Activated CD4-positive, alpha-beta T cell treated with anti-CD3 and anti-CD28 coated beads, Interleukin-2, amount 10 ng/mL, durations not matched to agents 24 days and 14 days (primary cell): Measurements from ENCODE around the gene EGFLAM. TPM values are rescaled to one million over a fixed set of nuclear protein-coding genes. Genes with fewer than 3 reads are reported as not detected.
"Not testable (repeated sequence)": the region's sequence is repeated elsewhere in the genome, so short reads cannot be mapped to it uniquely, and the experiment has no call there.

ENCODE experiments used
- DNase-seq: peaks from one replicate; pipeline ENCODE4 v3.0.0; 2022
- H3K27ac Mint-ChIP-seq: one replicate; pipeline ENCODE4 v1.8.0; 2022; ENCODE audit warnings: mild to moderate bottlenecking, mixed read lengths
- H3K27me3 Mint-ChIP-seq: one replicate; pipeline ENCODE4 v1.8.0; 2022; ENCODE audit warnings: mixed read lengths
- H3K36me3 Mint-ChIP-seq: one replicate; pipeline ENCODE4 v1.8.0; 2022; ENCODE audit warnings: low read depth, mild to moderate bottlenecking, mixed read lengths
- H3K4me1 Mint-ChIP-seq: one replicate; pipeline ENCODE4 v1.8.0; 2021; ENCODE audit warnings: mixed read lengths
- H3K4me3 Mint-ChIP-seq: one replicate; pipeline ENCODE4 v1.8.0; 2022; ENCODE audit warnings: mild to moderate bottlenecking, moderate library complexity, mixed read lengths
- H3K9me3 Mint-ChIP-seq: one replicate; pipeline ENCODE4 v1.8.0; 2021; ENCODE audit warnings: mixed read lengths
- intact Hi-C: fragments of 100-400 bp; cut with micrococcal nuclease; formaldehyde crosslinking; loops from one replicate; pipeline ENCODE4 v1.15.1; 2023
- total RNA-seq: library from RNA; stranded (reverse); gene quantifications from 2 replicates; pipeline ENCODE4 v1.2.3, GENCODE V29; 2022

The EGFLAM gene
- total RNA-seq, 1 donor from 2014 or later, result not detected

DNA sequence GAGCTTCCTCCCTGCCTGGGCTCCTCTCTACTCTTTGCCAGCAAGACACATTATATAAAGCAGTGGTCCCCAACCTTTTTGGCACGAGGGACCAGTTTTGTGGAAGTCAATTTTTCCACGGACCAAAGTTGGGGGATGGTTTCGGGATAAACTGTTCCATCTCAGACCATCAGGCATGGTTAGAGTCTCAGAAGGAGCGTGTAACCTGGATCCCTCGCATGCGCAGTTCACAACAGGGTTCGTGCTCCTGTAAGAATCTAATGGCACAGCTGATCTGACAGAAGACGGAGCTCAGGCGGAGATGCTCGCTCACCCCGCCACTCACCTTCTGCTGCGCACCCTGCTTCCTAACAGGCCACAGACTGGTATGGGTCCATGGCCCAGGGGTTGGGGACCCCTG, 155.3 kb downstream of the EGFLAM start:
- Mint-ChIP-seq H3K36me3 (no peaks in the 10 kb centered on the region), H3K4me1 (no peaks in the 10 kb centered on the region), H3K27me3 (peaks cover 9% of the 10 kb centered on the region), H3K4me3 (no peak overlapping the region), H3K9me3 (no peaks in the 10 kb centered on the region), H3K27ac (no peak overlapping the region)
- DNase-seq, result no peak
- intact Hi-C loops, result no loop called here

GRCh38 chr5:38414348-38414747, 156.0 kb downstream of the EGFLAM start:
- H3K27ac Mint-ChIP-seq, result no peak overlapping the region
- DNase-seq, result no peak
- no peaks in the 10 kb centered on the region for H3K9me3 Mint-ChIP-seq
- no peaks in the 10 kb centered on the region for H3K36me3 Mint-ChIP-seq
- H3K27me3 Mint-ChIP-seq, result peaks cover 11% of the 10 kb centered on the region
- intact Hi-C loops, result no loop called here
- H3K4me3 Mint-ChIP-seq, result no peak overlapping the region
- no peaks in the 10 kb centered on the region for H3K4me1 Mint-ChIP-seq

DNA sequence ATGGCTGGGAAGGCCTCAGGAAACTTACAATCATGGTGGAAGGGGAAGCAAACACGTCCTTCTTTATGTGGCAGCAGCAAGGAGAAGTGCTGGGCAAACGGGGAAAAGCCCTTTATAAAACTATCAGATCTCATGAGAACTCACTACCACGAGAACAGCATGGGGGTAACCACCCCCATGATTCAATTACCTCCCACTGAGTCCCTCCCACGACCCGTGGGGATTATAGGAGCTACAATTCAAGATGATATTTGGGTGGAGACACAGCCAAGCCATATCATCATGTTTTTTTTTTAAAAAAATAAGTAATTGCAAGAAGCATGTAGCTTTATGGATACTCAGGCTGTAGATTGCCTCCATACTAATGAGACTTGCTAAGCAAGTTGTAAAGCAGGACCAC, 157.4 kb downstream of the EGFLAM start:
- H3K9me3 Mint-ChIP-seq, H3K36me3 Mint-ChIP-seq, H3K27ac Mint-ChIP-seq, DNase-seq, H3K4me3 Mint-ChIP-seq, intact Hi-C loops, H3K4me1 Mint-ChIP-seq: not testable (repeated sequence)
- peaks cover 14% of the 10 kb centered on the region for H3K27me3 Mint-ChIP-seq

- H3K4me1 Mint-ChIP-seq, result no peaks in the 10 kb centered on the region
- H3K36me3 Mint-ChIP-seq, result no peaks in the 10 kb centered on the region
- no peak for DNase-seq
- intact Hi-C loops, result no loop called here
- H3K9me3 Mint-ChIP-seq, result no peaks in the 10 kb centered on the region
- H3K27me3 Mint-ChIP-seq, result peaks cover 20% of the 10 kb centered on the region
- H3K27ac Mint-ChIP-seq, result no peak overlapping the region
- no peak overlapping the region for H3K4me3 Mint-ChIP-seq
Observed at GRCh38 chr5:38417658-38418017, 159.3 kb downstream of the EGFLAM start.

- H3K9me3 Mint-ChIP-seq, result no peaks in the 10 kb centered on the region
- intact Hi-C loops, result loop anchor here (5.0 kb wide), 1 partner anchor 392 kb away; no protein-coding TSS in a partner anchor
- no peak overlapping the region for H3K27ac Mint-ChIP-seq
- H3K27me3 Mint-ChIP-seq, result peaks cover 22% of the 10 kb centered on the region
- no peak for DNase-seq
- H3K36me3 Mint-ChIP-seq, result no peaks in the 10 kb centered on the region
- H3K4me3 Mint-ChIP-seq, result no peak overlapping the region
- H3K4me1 Mint-ChIP-seq, result no peaks in the 10 kb centered on the region
Observed at GRCh38 chr5:38420246-38420645, 161.9 kb downstream of the EGFLAM start.

DNA sequence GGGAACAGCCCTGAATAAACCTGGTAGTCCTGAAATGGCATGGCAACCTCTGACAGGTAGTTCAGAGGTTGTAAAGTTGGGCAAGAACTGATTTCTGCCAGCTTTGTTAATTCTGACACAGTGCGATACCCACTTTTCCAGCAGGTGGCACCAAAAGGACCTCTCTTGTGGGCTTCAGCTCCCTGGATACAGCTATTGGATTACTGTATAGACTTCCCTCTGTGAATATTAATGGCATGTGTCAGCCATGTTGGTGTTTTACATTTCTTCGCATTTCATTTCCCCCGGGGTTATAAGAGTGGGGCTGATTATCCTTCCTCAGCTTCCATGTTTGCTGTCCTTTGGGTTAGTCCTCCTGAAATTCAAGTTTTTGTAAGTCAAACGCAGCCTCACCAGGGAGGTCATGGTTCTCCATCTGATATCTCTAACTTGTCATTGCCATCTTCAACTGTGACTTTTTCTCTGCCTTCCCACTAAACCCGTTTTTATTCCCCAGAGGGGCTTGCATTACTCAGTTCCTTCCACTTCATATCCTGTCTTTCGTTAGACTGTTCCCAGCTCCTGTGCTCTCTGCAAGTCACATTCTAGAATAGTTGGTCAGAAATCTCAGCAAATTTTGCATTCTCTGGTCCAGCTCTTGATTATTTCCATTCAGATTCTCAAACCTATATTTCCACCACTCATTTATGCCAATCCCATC, 162.5 kb downstream of the EGFLAM start:
- no peak overlapping the region for H3K27ac Mint-ChIP-seq
- no peaks in the 10 kb centered on the region for H3K9me3 Mint-ChIP-seq
- DNase-seq, result peak; percentile 78
- no peaks in the 10 kb centered on the region for H3K36me3 Mint-ChIP-seq
- no peaks in the 10 kb centered on the region for H3K4me1 Mint-ChIP-seq
- intact Hi-C loops, result loop anchor here (5.0 kb wide), 1 partner anchor 391 kb away; no protein-coding TSS in a partner anchor
- H3K27me3 Mint-ChIP-seq, result peaks cover 22% of the 10 kb centered on the region
- H3K4me3 Mint-ChIP-seq, result no peak overlapping the region

DNA sequence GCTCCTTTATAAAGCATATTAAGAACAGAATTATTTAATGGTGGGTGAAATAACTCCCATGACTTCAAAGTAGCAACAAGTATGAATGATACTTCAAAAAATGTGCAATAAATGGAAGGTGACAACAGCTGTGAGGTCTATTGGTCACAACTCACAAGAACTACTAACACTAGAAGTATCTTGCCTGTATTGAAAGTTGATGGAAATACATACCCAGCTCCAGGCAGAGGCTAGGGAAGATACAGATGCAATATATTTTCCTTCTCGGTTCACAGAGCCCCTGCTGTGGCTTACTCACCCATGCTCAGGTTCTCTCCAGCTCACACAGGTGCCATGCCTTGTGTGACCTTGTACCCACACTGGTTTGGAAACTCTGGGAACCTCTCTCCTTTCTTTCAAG, 164.3 kb downstream of the EGFLAM start:
- intact Hi-C loops, result loop anchor here (5.0 kb wide), 1 partner anchor 390 kb away; no protein-coding TSS in a partner anchor
- H3K9me3 Mint-ChIP-seq, result no peaks in the 10 kb centered on the region
- no peak overlapping the region for H3K4me3 Mint-ChIP-seq
- H3K4me1 Mint-ChIP-seq, result peaks cover 3% of the 10 kb centered on the region
- H3K27me3 Mint-ChIP-seq, result peaks cover 22% of the 10 kb centered on the region
- no peak for DNase-seq
- no peak overlapping the region for H3K27ac Mint-ChIP-seq
- no peaks in the 10 kb centered on the region for H3K36me3 Mint-ChIP-seq

DNA sequence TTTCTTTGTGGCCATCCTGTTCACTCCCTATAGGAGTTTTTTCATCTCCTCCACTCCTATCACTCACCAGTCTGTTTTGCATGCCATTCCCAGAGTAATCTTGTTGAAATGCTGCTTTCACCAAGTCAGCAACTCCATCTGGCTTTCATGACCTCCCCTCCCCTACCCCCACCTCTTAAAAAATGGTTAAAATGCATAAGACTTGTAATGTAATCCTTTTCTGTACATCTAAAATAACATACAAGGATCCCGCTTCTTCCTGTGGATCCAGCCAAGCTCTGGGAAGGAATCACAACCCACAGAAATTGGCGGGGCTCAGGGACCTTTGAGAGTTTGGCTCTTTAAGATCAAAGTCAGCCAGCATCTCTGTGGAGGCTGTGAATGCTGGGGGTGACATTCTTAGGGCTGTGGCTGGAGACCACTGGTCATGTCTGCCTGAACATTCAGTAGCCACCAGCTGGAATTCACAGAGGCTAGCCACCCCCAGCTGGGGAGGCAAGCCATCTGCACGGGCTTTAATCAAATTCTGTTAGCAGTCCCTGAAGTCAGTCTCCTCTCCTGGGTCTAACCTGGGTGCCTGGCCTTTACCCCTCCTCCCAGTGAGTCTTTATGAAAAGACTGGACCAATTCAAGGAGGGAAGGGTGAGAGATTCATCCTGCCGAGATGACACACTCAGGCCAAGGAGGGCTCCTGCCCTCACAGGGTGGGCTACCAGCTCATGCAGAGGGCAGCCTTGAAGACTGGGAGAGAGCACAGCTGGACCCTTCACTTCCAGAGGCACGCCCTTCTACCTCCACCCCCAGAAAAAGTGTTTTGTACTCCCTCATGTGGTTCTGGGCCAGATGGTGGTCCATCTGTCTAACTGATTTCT, 165.2 kb downstream of the EGFLAM start:
- peaks cover 17% of the 10 kb centered on the region for H3K27me3 Mint-ChIP-seq
- intact Hi-C loops, result loop anchor here (5.0 kb wide), 1 partner anchor 389 kb away; no protein-coding TSS in a partner anchor
- no peak for DNase-seq
- H3K9me3 Mint-ChIP-seq, result no peaks in the 10 kb centered on the region
- peaks cover 5% of the 10 kb centered on the region for H3K4me1 Mint-ChIP-seq
- H3K4me3 Mint-ChIP-seq, result no peak overlapping the region
- H3K27ac Mint-ChIP-seq, result no peak overlapping the region
- no peaks in the 10 kb centered on the region for H3K36me3 Mint-ChIP-seq

GRCh38 chr5:38424148-38425060, 166.0 kb downstream of the EGFLAM start:
- Mint-ChIP-seq H3K36me3 (no peaks in the 10 kb centered on the region), H3K27me3 (peaks cover 17% of the 10 kb centered on the region), H3K9me3 (no peaks in the 10 kb centered on the region), H3K27ac (no peak overlapping the region), H3K4me1 (peaks cover 5% of the 10 kb centered on the region), H3K4me3 (no peak overlapping the region)
- DNase-seq, result no peak
- intact Hi-C loops, result loop anchor here (5.0 kb wide), 1 partner anchor 388 kb away; no protein-coding TSS in a partner anchor

- Mint-ChIP-seq H3K4me3 (no peak overlapping the region), H3K27me3 (peaks cover 13% of the 10 kb centered on the region), H3K9me3 (no peaks in the 10 kb centered on the region), H3K27ac (no peak overlapping the region), H3K4me1 (peaks cover 5% of the 10 kb centered on the region), H3K36me3 (no peaks in the 10 kb centered on the region)
- no peak for DNase-seq
- intact Hi-C loops, result no loop called here
Observed at GRCh38 chr5:38426490-38426889, 168.1 kb downstream of the EGFLAM start.

GRCh38 chr5:38426986-38427950, 168.9 kb downstream of the EGFLAM start:
- no peak overlapping the region for H3K27ac Mint-ChIP-seq
- intact Hi-C loops, result no loop called here
- no peak for DNase-seq
- no peak overlapping the region for H3K4me3 Mint-ChIP-seq
- H3K36me3 Mint-ChIP-seq, result no peaks in the 10 kb centered on the region
- H3K9me3 Mint-ChIP-seq, result no peaks in the 10 kb centered on the region
- H3K27me3 Mint-ChIP-seq, result peaks cover 16% of the 10 kb centered on the region
- H3K4me1 Mint-ChIP-seq, result peaks cover 5% of the 10 kb centered on the region

DNA sequence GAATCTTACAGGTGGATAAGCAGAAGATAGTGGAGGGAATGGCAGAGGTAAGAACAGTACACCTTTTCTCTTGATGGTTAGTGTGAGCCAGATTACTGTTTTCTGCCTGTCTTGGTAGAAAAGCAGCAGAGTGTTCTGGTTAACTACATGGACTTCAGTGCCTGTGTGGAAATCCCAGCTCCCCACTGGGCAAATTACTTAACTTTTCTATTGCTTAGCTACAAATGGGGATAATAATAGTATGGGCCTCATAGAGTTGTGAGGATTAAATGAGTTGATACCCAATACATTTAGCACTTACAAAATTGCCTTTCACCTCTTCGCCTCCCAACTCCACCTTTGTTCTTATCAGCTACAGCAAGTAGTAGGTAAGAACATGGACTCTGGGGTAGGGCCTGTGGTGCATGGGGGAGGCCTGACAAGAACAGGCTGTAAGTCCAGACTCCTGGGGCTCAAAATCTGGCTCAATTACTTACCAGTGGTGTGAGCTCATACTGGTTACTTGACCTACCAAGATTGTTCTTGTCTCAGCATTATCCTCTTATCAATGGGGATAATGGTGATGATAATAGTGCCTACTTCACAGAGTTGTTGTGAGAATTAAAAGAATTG, 173.0 kb downstream of the EGFLAM start:
- no peak overlapping the region for H3K4me3 Mint-ChIP-seq
- no peak overlapping the region for H3K27ac Mint-ChIP-seq
- no peaks in the 10 kb centered on the region for H3K36me3 Mint-ChIP-seq
- DNase-seq, result no peak
- H3K4me1 Mint-ChIP-seq, result peaks cover 5% of the 10 kb centered on the region
- H3K9me3 Mint-ChIP-seq, result no peaks in the 10 kb centered on the region
- intact Hi-C loops, result no loop called here
- peaks cover 24% of the 10 kb centered on the region for H3K27me3 Mint-ChIP-seq
